RWPE1 (cell line): Measurements from ENCODE around the gene AUTS2.

Experiments
- CTCF ChIA-PET: fragments of 350-600 bp; sonication (Branson Sonifier 250); formaldehyde crosslinking; extraction: SDS; loops from one replicate; lab custom pipeline; 2021; lab: Yijun Ruan, JAX
- POLR2A ChIA-PET: fragments of 400-600 bp; formaldehyde crosslinking; extraction: SDS; loops from one replicate; lab custom pipeline; 2020; ENCODE audit warnings: antibody characterized with exemption; ENCODE audit not compliant: low non-redundant PET; lab: Yijun Ruan, JAX
- DNase-seq: peaks from one replicate; pipeline ENCODE4 v3.0.0; 2012; ENCODE audit warnings: low spot score
- H3K27ac ChIP-seq: fragments of 450-650 bp; 2 replicates; pipeline ENCODE4 v1.5.1; 2017
- CTCF ChIP-seq: fragments of 450-650 bp; conservative IDR thresholded peaks from 2 replicates; pipeline ENCODE4 v1.5.1; 2017; ENCODE audit warnings: low read depth, mild to moderate bottlenecking

The AUTS2 gene

DNA sequence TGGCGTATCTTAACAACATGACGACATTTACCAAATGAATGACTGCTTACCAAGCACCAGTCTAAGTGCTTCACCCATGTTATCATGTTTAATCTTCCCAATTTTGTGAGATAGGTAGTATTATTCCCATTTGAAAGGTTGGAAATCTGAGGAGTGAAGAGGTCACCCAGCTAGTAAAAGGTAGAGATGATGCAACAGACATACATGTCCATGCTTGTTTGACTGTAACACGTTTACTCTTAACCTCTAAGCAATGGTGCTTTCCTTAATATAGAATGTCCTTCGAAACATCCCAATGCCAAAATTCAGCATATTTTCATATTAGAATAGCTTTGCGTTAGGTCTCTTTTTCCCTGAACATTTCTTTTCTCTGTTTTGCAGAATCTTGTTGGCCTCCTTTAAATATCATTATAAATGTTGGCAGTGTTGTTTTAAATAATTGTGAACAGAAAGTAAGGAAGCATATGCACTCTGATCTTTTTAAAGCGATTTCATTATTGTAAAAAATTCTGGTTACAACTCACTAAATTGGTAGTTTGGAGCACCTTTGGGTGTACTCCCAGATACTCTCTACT is 722.8 kb downstream of the AUTS2 start:
- H3K27ac ChIP-seq, result no peak overlapping the region
- CTCF ChIA-PET, result no interaction called here
- no peak for TF ChIP-seq CTCF
- DNase-seq, result peak; percentile 23
- POLR2A ChIA-PET, result no interaction called here

- no peak for DNase-seq
- no peak for TF ChIP-seq CTCF
- no peak overlapping the region for H3K27ac ChIP-seq
- ChIA-PET CTCF (interaction anchor here (0.6 kb wide), 1 partner anchor 969 kb away, joined by 3 read pairs; no protein-coding TSS in a partner anchor), POLR2A (no interaction called here)
Measured at GRCh38 chr7:70322856-70323255, 724.6 kb downstream of the AUTS2 start.

- TF ChIP-seq CTCF, result no peak
- peak; percentile 75 for DNase-seq
- POLR2A ChIA-PET, result no interaction called here
- CTCF ChIA-PET, result interaction anchor here (0.6 kb wide), 1 partner anchor 29 kb away, joined by 4 read pairs; no protein-coding TSS in a partner anchor
- peak overlapping the region; percentile 74 for H3K27ac ChIP-seq
Measured at GRCh38 chr7:70325509-70326101, 727.3 kb downstream of the AUTS2 start.

- POLR2A ChIA-PET, result no interaction called here
- no peak overlapping the region for H3K27ac ChIP-seq
Measured at GRCh38 chr7:70334295-70334694, 736.0 kb downstream of the AUTS2 start.

DNA sequence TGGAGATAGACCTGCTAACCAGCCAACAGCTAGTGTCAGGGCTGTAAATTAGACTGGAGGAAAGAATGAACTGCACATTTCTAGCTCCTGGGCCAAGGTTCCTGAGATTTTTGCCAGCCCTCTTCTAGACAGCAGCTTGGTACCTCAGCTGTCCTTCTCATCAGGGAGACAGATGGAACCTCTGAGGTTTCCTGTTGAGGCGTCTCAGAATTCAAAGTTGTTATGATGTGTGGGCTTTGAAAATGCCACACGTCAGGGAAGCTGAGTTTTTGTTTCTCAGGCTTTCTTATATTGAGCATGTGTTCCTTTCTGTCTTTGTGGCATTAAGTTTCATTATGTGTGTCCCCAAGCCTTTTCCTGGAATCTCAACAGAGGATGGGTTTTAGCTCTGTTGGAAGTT is 736.6 kb downstream of the AUTS2 start:
- no peak overlapping the region for H3K27ac ChIP-seq
- DNase-seq, result no peak
- ChIA-PET CTCF (no interaction called here), POLR2A (no interaction called here)
- TF ChIP-seq CTCF, result no peak

More at GRCh38 chr7:70334295-70334694, 736.0 kb downstream of the AUTS2 start:
- DNase-seq, result no peak
- CTCF ChIA-PET, result interaction anchor here (0.6 kb wide), 1 partner anchor 384 kb away, joined by 3 read pairs; no protein-coding TSS in a partner anchor
- TF ChIP-seq CTCF, result no peak

DNA sequence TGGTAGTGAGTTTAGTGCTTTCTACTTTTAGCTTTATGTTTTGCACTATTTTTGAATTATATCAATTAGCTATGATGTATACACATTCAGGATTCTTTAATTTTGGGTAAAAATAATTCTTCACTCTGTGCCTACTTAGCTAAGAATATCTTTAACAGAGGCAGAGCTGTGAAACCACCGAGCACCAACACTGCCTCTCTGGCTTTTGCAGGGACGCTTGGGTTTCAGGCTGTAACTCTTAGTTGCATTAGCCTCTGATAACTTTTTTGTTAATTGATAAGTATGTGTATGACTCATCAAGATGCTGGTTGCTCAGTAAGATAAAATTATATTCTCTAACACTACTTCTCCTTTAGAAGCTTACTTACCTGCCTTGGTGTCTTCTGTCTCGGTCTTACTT is 738.3 kb downstream of the AUTS2 start:
- ChIA-PET POLR2A (no interaction called here), CTCF (no interaction called here)
- H3K27ac ChIP-seq, result no peak overlapping the region
- no peak for TF ChIP-seq CTCF
- DNase-seq, result no peak
